AG09319 (cell line): Measurements from ENCODE around the gene BCAP31.

ENCODE experiments used
- DNase-seq: peaks from one replicate; pipeline ENCODE4 v3.0.0-alpha.2; 2010; ENCODE audit warnings: low read depth; ENCODE audit errors: extremely low read depth
- TF ChIP-seq, protein P1 (sequence below): IDR thresholded peaks from 2 replicates; pipeline ENCODE4 v1.5.1; 2011; ENCODE audit warnings: low read depth, mild to moderate bottlenecking, inconsistent platforms, low read length, moderate library complexity

The BCAP31 gene

DNA sequence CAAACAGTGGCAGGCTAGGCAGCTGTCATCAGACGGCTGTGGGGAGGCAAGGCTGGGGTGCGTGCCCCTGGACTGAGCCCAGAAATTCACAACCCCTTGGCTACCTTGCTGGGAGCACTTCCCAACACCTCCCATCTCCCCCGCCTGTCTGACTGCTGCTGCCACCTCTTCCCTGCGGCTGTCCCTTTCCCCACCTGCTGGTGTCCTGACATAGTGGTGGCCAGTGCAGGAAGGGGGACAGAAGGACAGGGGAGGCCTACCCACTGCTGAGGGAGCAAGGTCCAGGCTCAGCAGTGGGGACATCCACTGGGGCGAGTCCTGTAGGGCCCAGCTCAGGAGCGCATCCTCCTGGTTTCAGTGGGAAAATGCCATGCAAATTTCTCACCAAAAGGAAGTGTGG is 3.9 kb upstream of the BCAP31 start:
- TF ChIP-seq, protein P1, sequence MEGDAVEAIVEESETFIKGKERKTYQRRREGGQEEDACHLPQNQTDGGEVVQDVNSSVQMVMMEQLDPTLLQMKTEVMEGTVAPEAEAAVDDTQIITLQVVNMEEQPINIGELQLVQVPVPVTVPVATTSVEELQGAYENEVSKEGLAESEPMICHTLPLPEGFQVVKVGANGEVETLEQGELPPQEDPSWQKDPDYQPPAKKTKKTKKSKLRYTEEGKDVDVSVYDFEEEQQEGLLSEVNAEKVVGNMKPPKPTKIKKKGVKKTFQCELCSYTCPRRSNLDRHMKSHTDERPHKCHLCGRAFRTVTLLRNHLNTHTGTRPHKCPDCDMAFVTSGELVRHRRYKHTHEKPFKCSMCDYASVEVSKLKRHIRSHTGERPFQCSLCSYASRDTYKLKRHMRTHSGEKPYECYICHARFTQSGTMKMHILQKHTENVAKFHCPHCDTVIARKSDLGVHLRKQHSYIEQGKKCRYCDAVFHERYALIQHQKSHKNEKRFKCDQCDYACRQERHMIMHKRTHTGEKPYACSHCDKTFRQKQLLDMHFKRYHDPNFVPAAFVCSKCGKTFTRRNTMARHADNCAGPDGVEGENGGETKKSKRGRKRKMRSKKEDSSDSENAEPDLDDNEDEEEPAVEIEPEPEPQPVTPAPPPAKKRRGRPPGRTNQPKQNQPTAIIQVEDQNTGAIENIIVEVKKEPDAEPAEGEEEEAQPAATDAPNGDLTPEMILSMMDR: no peak

DNA sequence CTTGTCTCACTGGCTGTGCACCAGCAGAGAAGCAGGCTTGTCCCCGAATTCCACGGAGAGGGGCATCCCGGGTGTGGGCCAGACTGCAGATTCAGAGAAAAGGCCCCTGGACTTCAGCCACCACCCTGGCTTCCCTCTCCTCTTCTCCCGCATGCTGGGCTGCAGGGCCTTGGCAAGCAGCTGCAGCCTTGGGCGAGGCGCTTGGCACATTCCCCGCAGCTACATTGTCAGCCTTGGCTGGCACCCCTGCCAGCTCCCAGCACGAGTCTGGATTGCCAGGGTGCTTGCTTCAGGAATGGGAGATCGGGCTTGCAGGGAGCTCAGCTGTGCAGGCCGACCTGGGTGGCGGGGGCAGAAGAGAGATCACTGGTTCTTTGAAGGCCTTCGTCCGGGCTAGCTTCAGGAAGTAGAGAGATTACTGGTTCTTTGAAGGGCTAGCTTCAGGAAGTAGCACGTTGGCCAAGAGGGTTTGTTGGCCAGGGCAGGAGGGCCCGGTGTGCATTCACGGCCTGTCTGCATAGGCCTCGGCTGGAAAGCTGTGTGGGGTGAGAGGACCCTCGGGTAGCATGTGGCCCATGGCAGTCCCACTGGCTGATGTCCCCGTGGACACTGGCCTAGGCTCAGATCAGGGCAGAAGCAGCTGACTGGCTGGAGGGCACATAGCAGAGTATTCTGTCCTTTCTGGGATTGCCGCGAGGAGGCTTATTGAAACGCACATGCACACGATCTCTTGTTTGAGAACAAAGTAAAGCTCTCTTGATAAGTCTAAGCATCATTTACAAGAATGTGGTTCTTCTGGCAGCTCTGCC is 3.1 kb upstream of the BCAP31 start:
- no peak for DNase-seq
- TF ChIP-seq, protein P1: no peak

More for the DNA sequence above, 3.9 kb upstream of the BCAP31 start:
- no peak for DNase-seq

DNA sequence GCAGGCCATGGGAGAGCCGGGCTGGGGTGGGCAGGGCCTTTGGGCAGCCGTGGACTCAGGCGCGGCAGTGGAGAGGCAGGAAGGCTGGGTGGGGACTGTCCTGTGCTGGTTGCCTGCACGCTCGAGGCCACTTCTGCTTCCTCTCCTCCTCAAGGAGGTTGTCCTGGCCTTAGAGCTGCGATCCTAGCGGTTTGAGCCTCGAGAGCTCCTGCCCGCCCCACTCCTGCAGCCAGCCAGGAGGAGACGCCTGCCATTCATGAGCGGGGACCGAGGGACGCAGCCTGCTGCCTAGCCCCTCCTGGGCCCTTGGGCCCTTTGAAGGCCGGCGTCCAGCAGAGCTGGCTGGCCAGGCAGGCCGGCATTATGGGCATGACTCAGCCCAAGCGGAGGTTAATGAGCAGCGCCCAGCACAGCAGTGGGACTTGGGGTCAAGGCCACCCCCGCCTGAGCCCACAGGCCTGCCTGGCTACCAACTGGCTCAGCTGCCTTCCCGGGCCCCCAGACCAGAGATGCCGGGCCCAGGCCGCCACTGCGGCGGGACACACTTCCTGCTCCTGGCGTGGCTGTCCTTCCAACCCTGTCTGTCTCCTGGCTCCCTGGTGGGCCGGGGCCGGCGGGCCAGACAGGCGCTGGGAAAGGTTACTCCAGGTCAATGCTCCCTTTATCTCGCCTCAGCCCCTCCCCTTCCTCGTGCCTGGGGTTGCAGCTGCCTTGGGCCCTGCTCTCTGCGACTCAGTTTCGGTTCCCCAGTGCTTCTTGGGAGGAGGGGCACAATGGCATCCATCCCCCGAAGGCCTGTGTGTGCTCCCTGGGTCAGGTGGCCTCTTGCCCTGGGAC is 2.3 kb upstream of the BCAP31 start:
- DNase-seq: no peak
- TF ChIP-seq, protein P1: no peak

DNA sequence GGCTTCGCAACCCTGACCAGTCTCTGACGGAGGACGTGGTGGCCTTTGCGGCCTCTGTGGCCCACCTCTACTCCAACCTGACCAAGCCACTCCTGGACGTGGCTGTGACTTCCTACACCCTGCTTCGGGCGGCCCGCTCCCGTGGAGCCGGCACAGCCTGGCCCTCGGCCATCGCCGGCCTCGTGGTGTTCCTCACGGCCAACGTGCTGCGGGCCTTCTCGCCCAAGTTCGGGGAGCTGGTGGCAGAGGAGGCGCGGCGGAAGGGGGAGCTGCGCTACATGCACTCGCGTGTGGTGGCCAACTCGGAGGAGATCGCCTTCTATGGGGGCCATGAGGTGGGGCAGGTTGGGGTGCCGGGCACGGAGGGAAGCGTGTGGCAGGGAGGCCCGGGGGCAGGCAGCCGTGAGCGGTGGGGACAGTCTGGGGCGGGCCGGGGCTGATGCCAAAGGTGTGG is 1.7 kb upstream of the BCAP31 start:
- TF ChIP-seq, protein P1: no peak
- DNase-seq: no peak

DNA sequence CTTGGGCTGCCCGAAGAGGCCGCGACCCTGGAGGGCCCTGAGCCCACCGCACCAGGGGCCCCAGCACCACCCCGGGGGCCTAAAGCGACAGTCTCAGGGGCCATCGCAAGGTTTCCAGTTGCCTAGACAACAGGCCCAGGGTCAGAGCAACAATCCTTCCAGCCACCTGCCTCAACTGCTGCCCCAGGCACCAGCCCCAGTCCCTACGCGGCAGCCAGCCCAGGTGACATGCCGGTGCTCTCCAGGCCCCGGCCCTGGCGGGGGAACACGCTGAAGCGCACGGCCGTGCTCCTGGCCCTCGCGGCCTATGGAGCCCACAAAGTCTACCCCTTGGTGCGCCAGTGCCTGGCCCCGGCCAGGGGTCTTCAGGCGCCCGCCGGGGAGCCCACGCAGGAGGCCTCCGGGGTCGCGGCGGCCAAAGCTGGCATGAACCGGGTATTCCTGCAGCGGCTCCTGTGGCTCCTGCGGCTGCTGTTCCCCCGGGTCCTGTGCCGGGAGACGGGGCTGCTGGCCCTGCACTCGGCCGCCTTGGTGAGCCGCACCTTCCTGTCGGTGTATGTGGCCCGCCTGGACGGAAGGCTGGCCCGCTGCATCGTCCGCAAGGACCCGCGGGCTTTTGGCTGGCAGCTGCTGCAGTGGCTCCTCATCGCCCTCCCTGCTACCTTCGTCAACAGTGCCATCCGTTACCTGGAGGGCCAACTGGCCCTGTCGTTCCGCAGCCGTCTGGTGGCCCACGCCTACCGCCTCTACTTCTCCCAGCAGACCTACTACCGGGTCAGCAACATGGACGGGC is 1.0 kb upstream of the BCAP31 start:
- no peak for DNase-seq
- TF ChIP-seq, protein P1: no peak

DNA sequence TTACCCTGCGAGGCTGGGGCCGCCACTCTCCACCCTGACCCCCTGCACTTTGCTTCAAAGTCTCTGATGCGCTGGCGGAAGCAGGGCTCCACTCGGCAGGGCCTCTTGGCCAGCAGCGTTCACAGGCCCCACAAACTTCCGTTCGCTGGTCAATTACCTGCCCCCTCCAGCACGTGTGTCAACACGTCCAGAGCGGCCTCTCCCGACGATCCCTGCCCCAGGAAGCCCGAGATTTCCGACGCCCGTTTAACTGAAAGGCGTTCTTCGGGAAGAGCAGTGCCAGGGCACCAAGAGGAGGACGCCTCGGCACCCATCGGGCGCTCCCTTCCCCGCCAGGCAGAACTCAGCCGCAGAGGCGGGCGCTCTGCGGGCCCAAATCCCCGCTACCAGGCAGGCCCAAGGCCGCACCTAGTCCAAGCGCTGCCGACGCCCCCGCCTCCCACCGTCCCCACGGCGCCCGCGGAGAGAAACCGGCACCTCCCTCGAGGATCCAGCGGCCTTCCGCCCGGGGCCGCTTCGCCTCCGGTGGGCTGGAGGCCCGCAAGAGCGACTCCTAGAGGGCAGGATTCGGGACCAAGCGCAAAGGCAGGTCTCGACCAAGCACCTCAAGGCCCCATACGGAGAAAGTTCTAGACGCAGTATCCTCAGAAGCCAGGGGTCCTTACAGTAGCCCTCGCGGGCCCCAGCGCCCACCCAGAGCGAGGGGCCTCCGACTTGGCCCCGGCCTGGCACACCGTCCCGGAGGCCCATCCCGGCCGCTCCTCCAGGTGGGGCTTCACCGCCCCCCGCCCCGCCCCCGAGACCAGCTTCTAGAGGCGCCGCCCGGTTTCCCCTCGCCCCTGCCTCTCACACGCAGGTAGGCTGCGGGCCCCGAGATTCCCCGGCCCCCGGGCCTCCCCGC is 586 bp downstream of the BCAP31 start:
- DNase-seq: no peak
- TF ChIP-seq, protein P1: peak; percentile 39
